RCC 7860 (cell line): Measurements from ENCODE around the gene FLRT1.
"Not testable (repeated sequence)": the region's sequence is repeated elsewhere in the genome, so short reads cannot be mapped to it uniquely, and the experiment has no call there.

Experiments
- DNase-seq: peaks from one replicate; pipeline ENCODE4 v3.0.0-alpha.2; 2015; ENCODE audit warnings: low spot score
- FAIRE-seq: peaks from 2 replicates; lab custom pipeline; 2012; peaks lifted over from hg19 to GRCh38; lab: Jason Lieb, UNC

Gene FLRT1

GRCh38 chr11:64044730-64045393, 9.1 kb downstream of the FLRT1 start:
- no peak for FAIRE-seq
- no peak for DNase-seq

- DNase-seq: no peak
- no peak for FAIRE-seq
Observed at GRCh38 chr11:64045700-64046099, 10.0 kb downstream of the FLRT1 start.

GRCh38 chr11:64047373-64047772, 11.6 kb downstream of the FLRT1 start:
- not testable (repeated sequence) for DNase-seq, FAIRE-seq

GRCh38 chr11:64048042-64048854, 12.5 kb downstream of the FLRT1 start:
- DNase-seq: no peak
- no peak for FAIRE-seq

GRCh38 chr11:64049509-64049908, 13.8 kb downstream of the FLRT1 start:
- FAIRE-seq: no peak
- DNase-seq: no peak

GRCh38 chr11:64051297-64051696, 15.6 kb downstream of the FLRT1 start:
- DNase-seq (no peak), FAIRE-seq (no peak)

GRCh38 chr11:64052436-64052835, 16.7 kb downstream of the FLRT1 start:
- no peak for FAIRE-seq
- no peak for DNase-seq

GRCh38 chr11:64052938-64053622, 17.3 kb downstream of the FLRT1 start:
- DNase-seq (no peak), FAIRE-seq (no peak)

- DNase-seq (no peak), FAIRE-seq (no peak)
Observed at GRCh38 chr11:64053699-64054098, 18.0 kb downstream of the FLRT1 start.

- FAIRE-seq: no peak
- DNase-seq: no peak
Observed at GRCh38 chr11:64055077-64055476, 19.3 kb downstream of the FLRT1 start.

GRCh38 chr11:64056213-64056785, 20.6 kb downstream of the FLRT1 start:
- FAIRE-seq (no peak), DNase-seq (no peak)

GRCh38 chr11:64056861-64057260, 21.1 kb downstream of the FLRT1 start:
- no peak for FAIRE-seq

GRCh38 chr11:64057890-64058289, 22.2 kb downstream of the FLRT1 start:
- DNase-seq: no peak

More at GRCh38 chr11:64056861-64057260, 21.1 kb downstream of the FLRT1 start:
- no peak for DNase-seq

GRCh38 chr11:64058494-64058893, 22.8 kb downstream of the FLRT1 start:
- DNase-seq (no peak), FAIRE-seq (no peak)

More at GRCh38 chr11:64057890-64058289, 22.2 kb downstream of the FLRT1 start:
- FAIRE-seq: no peak

GRCh38 chr11:64059339-64060140, 23.8 kb downstream of the FLRT1 start:
- no peak for DNase-seq
- no peak for FAIRE-seq

GRCh38 chr11:64060263-64060860, 24.6 kb downstream of the FLRT1 start:
- FAIRE-seq (no peak), DNase-seq (no peak)

- FAIRE-seq (no peak), DNase-seq (no peak)
Observed at GRCh38 chr11:64060861-64061444, 25.2 kb downstream of the FLRT1 start.

- no peak for FAIRE-seq
Observed at GRCh38 chr11:64062185-64063039, 26.7 kb downstream of the FLRT1 start.

GRCh38 chr11:64063777-64064176, 28.0 kb downstream of the FLRT1 start:
- DNase-seq (no peak), FAIRE-seq (no peak)

More at GRCh38 chr11:64062185-64063039, 26.7 kb downstream of the FLRT1 start:
- no peak for DNase-seq
